ENCODE measurements around the gene F13B.

GRCh38 chr1:197092491-197093023, 25.5 kb upstream of the F13B start:
- no peak for TF ChIP-seq CTCF (IDR thresholded peaks at IDR 0.05; ENCODE audit: poor library complexity)
- TF ChIP-seq EZH2 (IDR thresholded peaks at IDR 0.05; ENCODE audit: borderline replicate concordance), result no peak
- TF ChIP-seq EZH2phosphoT487 (IDR thresholded peaks at IDR 0.05; ENCODE audit: low read depth, severe bottlenecking, unreplicated experiment), result no peak
